ENCODE measurements around the gene PEX11A. TPM values are rescaled to one million over a fixed set of nuclear protein-coding genes. Genes with fewer than 3 reads are reported as not detected.

PEX11A gene
- total RNA-seq, 1 experiment from 2014 or later = 1.3 TPM

DNA sequence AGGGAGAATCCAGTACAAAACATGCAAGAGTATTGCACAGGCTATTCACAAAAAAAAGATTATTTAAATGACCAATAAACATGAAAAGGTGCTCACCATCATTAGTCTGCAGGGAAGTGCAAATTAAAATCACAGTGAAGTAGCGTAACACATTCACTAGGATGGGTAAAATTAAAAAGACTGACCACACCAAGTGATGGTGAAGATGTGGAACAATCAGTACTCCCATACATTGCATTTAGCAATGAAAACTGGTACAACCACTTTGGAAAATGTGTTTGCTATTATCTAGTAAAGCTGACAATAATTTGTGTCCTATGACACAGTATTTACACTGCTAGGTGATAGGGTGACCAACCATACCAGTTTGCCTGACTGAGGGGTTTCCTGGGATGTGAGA, 34.1 kb upstream of the PEX11A start:
- Histone ChIP-seq H3K4me2 (ENCODE audit: insufficient read depth, insufficient read length, low read length) (no peak overlapping the region), H4K91ac (ENCODE audit: insufficient read length, low read depth, low read length) (no peak overlapping the region), H3K79me2 (ENCODE audit: insufficient read depth, low read length) (no peaks in the 10 kb centered on the region), H3K9me3 (ENCODE audit: control insufficient read depth, low read depth, low read length) (no peaks in the 10 kb centered on the region), H3K23ac (ENCODE audit: insufficient read length, low read depth, low read length) (no peak overlapping the region), H2BK120ac (ENCODE audit: low read depth, low read length, poor library complexity, severe bottlenecking) (no peak overlapping the region), H3T11ph (ENCODE audit: low read length) (no peak overlapping the region), H3K14ac (ENCODE audit: insufficient read depth, low read length) (no peak overlapping the region), H4K20me1 (ENCODE audit: control insufficient read depth, insufficient read depth, insufficient read length) (no peaks in the 10 kb centered on the region), H3K79me1 (ENCODE audit: insufficient read depth, low read depth, low read length, poor library complexity, severe bottlenecking) (no peaks in the 10 kb centered on the region), H4K8ac (replicated peaks; ENCODE audit: insufficient read length, low read depth, low read length) (no peak overlapping the region), H3K18ac (ENCODE audit: insufficient read length, low read depth, low read length) (no peak overlapping the region), H3K27me3 (ENCODE audit: insufficient read depth, low read length) (no peaks in the 10 kb centered on the region; the same call in 1 of the 2 replicates), H3K23me2 (ENCODE audit: insufficient read length, low read depth, low read length, poor library complexity, severe bottlenecking) (no peaks in the 10 kb centered on the region), H3K9ac (ENCODE audit: extremely low read depth, insufficient read length, low read length) (no peak overlapping the region), H2BK15ac (ENCODE audit: low read depth, low read length) (no peak overlapping the region), H2BK20ac (ENCODE audit: low read depth, low read length, poor library complexity, severe bottlenecking) (no peak overlapping the region), H2AFZ (ENCODE audit: low read length) (no peak overlapping the region), H4K5ac (ENCODE audit: insufficient read length, low read depth, low read length) (no peak overlapping the region), H2BK12ac (ENCODE audit: insufficient read length, low read depth, low read length) (no peak overlapping the region), H3K27ac (ENCODE audit: insufficient read length, low read depth, low read length) (no peak overlapping the region), H2BK5ac (ENCODE audit: insufficient read length, low read length) (no peak overlapping the region), H3K56ac (ENCODE audit: insufficient read length, low read depth, low read length) (no peak overlapping the region), H3K4ac (ENCODE audit: low read depth, low read length) (no peak overlapping the region), H2AK5ac (ENCODE audit: insufficient read length, low read length) (no peak overlapping the region), H3K4me1 (ENCODE audit: insufficient read depth, low read length) (no peaks in the 10 kb centered on the region)
- Mint-ChIP-seq H3K36me3 (ENCODE audit: insufficient read depth in 1 of 3, low read depth in 3 of 3) (no peaks in the 10 kb centered on the region), H3K27ac (no peak overlapping the region), H3K4me3 (no peak overlapping the region), H3K27me3 (ENCODE audit: low read depth) (peaks cover 23% of the 10 kb centered on the region), H3K4me1 (no peaks in the 10 kb centered on the region), H3K9me3 (peaks cover 3% of the 10 kb centered on the region in 2 experiments; a peak in 4 of 5 replicates)
- DNase-seq = no peak
- no CpG with 5 or more reads among the region's 1 CpG for WGBS (ENCODE audit: extremely low coverage, insufficient read length, low lambda C conversion rate)
- no peak for TF ChIP-seq CTCF (conservative IDR thresholded peaks at IDR 0.05)

Measured in H9 (cell line).